SK-N-SH (cell line): ENCODE measurements around the gene RPL28. TPM values are rescaled to one million over a fixed set of nuclear protein-coding genes. Genes with fewer than 3 reads are reported as not detected.

Source experiments
- CTCF ChIA-PET: fragments of 300-600, 350-600 bp; formaldehyde crosslinking; extraction: SDS; loops from one replicate; lab custom pipeline; 2021; lab: Yijun Ruan, JAX
- POLR2A ChIA-PET: fragments of 350-600 bp; sonication (Branson Sonifier 250); formaldehyde crosslinking; extraction: SDS; loops from one replicate; lab custom pipeline; 2020; ENCODE audit warnings: antibody characterized with exemption, inconsistent platforms; lab: Yijun Ruan, JAX
- DNase-seq: peaks from one replicate; pipeline ENCODE4 v3.0.0; 2012
- H2AFZ ChIP-seq: fragments of 200-600 bp; sonication (generic); 2 replicates; pipeline ENCODE4 v1.8.1; 2016; ENCODE audit warnings: antibody characterized with exemption, mild to moderate bottlenecking, low read depth
- H3F3A ChIP-seq: fragments of 200-600 bp; sonication (generic); replicated peaks from 2 replicates; pipeline ENCODE3; 2016; ENCODE audit warnings: antibody characterized with exemption, mild to moderate bottlenecking; ENCODE audit not compliant: insufficient read depth
- H3K27ac ChIP-seq, 2 experiments: fragments of 200-500 bp in 1 of 2; fragments of 200-600 bp in 1 of 2; sonication (Bioruptor generic) in 1 of 2; sonication (generic), shearing (Covaris generic) in 1 of 2; 2 replicates each; pipeline versions ENCODE4 v1.5.1 to v1.6.1; 2014 to 2016; ENCODE audit warnings: low read depth in 2 of 2, inconsistent platforms in 1 of 2, low read length in 1 of 2, mild to moderate bottlenecking in 1 of 2, mixed read lengths in 1 of 2
- H3K27me3 ChIP-seq: fragments of 200-600 bp; sonication (generic), shearing (Covaris generic); 2 replicates; pipeline ENCODE4 v1.6.1; 2016; ENCODE audit warnings: mixed run types; ENCODE audit not compliant: insufficient read depth
- H3K36me3 ChIP-seq, 2 experiments: fragments of 200-500 bp in 1 of 2; fragments of 200-600 bp in 1 of 2; sonication (Bioruptor generic) in 1 of 2; sonication (generic) in 1 of 2; replicated peaks in 1 of 2; 2 replicates each; pipeline versions ENCODE3 to v1.5.1; 2014 to 2016; ENCODE audit warnings: low read length in 1 of 2, mild to moderate bottlenecking in 1 of 2; ENCODE audit not compliant: insufficient read depth in 2 of 2, control insufficient read depth in 1 of 2
- H3K4me1 ChIP-seq, 2 experiments: fragments of 200-500 bp in 1 of 2; fragments of 200-600 bp in 1 of 2; sonication (Bioruptor generic) in 1 of 2; sonication (generic), shearing (Covaris generic) in 1 of 2; 2 replicates each; pipeline versions ENCODE4 v1.5.1 to v1.6.1; 2014 to 2016; ENCODE audit warnings: low read depth in 1 of 2, low read length in 1 of 2, mixed run types in 1 of 2; ENCODE audit not compliant: insufficient read depth in 2 of 2, control insufficient read depth in 1 of 2
- H3K4me2 ChIP-seq: fragments of 200-600 bp; sonication (generic), shearing (Covaris generic); 2 replicates; pipeline ENCODE4 v1.6.1; 2017; ENCODE audit warnings: mixed run types
- H3K4me3 ChIP-seq, 2 experiments: fragments of 200-500 bp in 1 of 2; fragments of 200-600 bp in 1 of 2; sonication (Bioruptor generic) in 1 of 2; sonication (generic), shearing (Covaris generic) in 1 of 2; 2 replicates each; pipeline versions ENCODE4 v1.5.1 to v1.8.1; 2014 to 2016; ENCODE audit warnings: low read depth in 2 of 2, inconsistent platforms in 1 of 2, low read length in 1 of 2, mild to moderate bottlenecking in 1 of 2, mixed read lengths in 1 of 2, moderate library complexity in 1 of 2
- H3K79me2 ChIP-seq: fragments of 200-600 bp; sonication (generic); 2 replicates; pipeline ENCODE4 v1.8.1; 2017; ENCODE audit warnings: mild to moderate bottlenecking; ENCODE audit not compliant: insufficient read depth
- H3K9ac ChIP-seq: fragments of 200-600 bp; sonication (generic); 2 replicates; pipeline ENCODE4 v1.6.1; 2017; ENCODE audit warnings: mixed run types
- H3K9me2 ChIP-seq: fragments of 200-600 bp; sonication (generic); 2 replicates; pipeline ENCODE4 v1.6.1; 2017; ENCODE audit warnings: mixed run types
- H3K9me3 ChIP-seq: fragments of 200-600 bp; sonication (generic); 2 replicates; pipeline ENCODE4 v1.6.1; 2017; ENCODE audit warnings: mixed run types, mild to moderate bottlenecking, moderate library complexity
- H4K20me1 ChIP-seq: fragments of 200-600 bp; sonication (generic); 2 replicates; pipeline ENCODE4 v1.6.1; 2017; ENCODE audit warnings: mild to moderate bottlenecking, mixed run types; ENCODE audit not compliant: insufficient read depth
- CHD2 ChIP-seq: fragments of 150-350 bp; IDR thresholded peaks from 2 replicates; pipeline ENCODE4 v1.6.1; 2018; ENCODE audit warnings: low read length; ENCODE audit not compliant: partially characterized antibody
- EP300 ChIP-seq, 2 experiments: IDR thresholded peaks; 2 replicates each; pipeline versions ENCODE4 v1.4.0 to v1.6.1; 2012; ENCODE audit warnings: borderline replicate concordance in 1 of 2, low read depth in 1 of 2, low read length in 1 of 2
- FOXM1 ChIP-seq: IDR thresholded peaks from 2 replicates; pipeline ENCODE4 v1.4.0; 2012; ENCODE audit warnings: low read depth, mild to moderate bottlenecking
- MAX ChIP-seq: IDR thresholded peaks from 2 replicates; pipeline ENCODE4 v1.4.0; 2012; ENCODE audit warnings: low read depth
- MEF2A ChIP-seq: IDR thresholded peaks from 2 replicates; pipeline ENCODE4 v1.4.0; 2012; ENCODE audit warnings: low read depth, borderline replicate concordance
- NFIC ChIP-seq: IDR thresholded peaks from 2 replicates; pipeline ENCODE4 v1.4.0; 2012; ENCODE audit warnings: borderline replicate concordance
- NRF1 ChIP-seq: IDR thresholded peaks from 2 replicates; pipeline ENCODE4 v1.6.1; 2012; ENCODE audit warnings: low read depth, mild to moderate bottlenecking, low read length
- PBX3 ChIP-seq: IDR thresholded peaks from 2 replicates; pipeline ENCODE4; 2012
- POLR2AphosphoS5 ChIP-seq: IDR thresholded peaks from 2 replicates; pipeline ENCODE4 v1.6.1; 2012; ENCODE audit warnings: low read depth, low read length
- RFX5 ChIP-seq: IDR thresholded peaks from 2 replicates; pipeline ENCODE4 v1.6.1; 2012; ENCODE audit warnings: mild to moderate bottlenecking, improper control_type of control experiment, low read length
- SIN3A ChIP-seq: IDR thresholded peaks from 2 replicates; pipeline ENCODE4 v1.6.1; 2012; ENCODE audit warnings: low read depth, mild to moderate bottlenecking, low read length, moderate library complexity, borderline replicate concordance
- TAF1 ChIP-seq: IDR thresholded peaks from 2 replicates; pipeline ENCODE4 v1.6.1; 2012; ENCODE audit warnings: low read depth, mild to moderate bottlenecking, low read length, moderate library complexity, borderline replicate concordance
- WGBS: methylation state at CpG from one replicate; pipeline ENCODE4 v1.1.6; 2017; ENCODE audit warnings: low lambda C conversion rate; 5-methylcytosine and 5-hydroxymethylcytosine counted together
- polyA plus RNA-seq, 3 experiments: library from polyadenylated mRNA; depleted of rRNA; stranded (reverse); fragments of >200 nt; gene quantifications; 2 replicates each; pipeline ENCODE4 v1.2.3, GENCODE V29; 2012

RPL28 gene
- polyA plus RNA-seq, 1 of the 3 experiments (the other 2 are of a cell fraction) = 2,368 TPM

GRCh38 chr19:55402509-55402908, 16.8 kb downstream of the RPL28 start:
- no peak overlapping the region for H2AFZ ChIP-seq
- peaks cover 31 to 36% of the 10 kb centered on the region in 2 experiments for H3K36me3 ChIP-seq
- H3K4me3 ChIP-seq = no peak overlapping the region
- no peak overlapping the region for H3K4me2 ChIP-seq
- WGBS = 100% methylated on average over 1 of the region's 2 CpGs
- TF ChIP-seq POLR2AphosphoS5 (no peak), PBX3 (no peak), SIN3A (no peak), NRF1 (no peak)
- peaks cover 12 to 23% of the 10 kb centered on the region in 2 experiments; a peak in 3 of 4 replicates for H3K4me1 ChIP-seq
- ChIA-PET CTCF (interaction anchor here (0.7 to 1.2 kb wide), 3 partner anchors 10 to 101 kb away, joined by 3 to 4 read pairs (median 3); no protein-coding TSS in a partner anchor), POLR2A (interaction anchor here (1.0 kb wide), 1 partner anchor 9 kb away, joined by 4 read pairs; no protein-coding TSS in a partner anchor)
- peaks cover 57% of the 10 kb centered on the region for H3K79me2 ChIP-seq
- peaks cover 63% of the 10 kb centered on the region for H4K20me1 ChIP-seq
- peaks cover 45% of the 10 kb centered on the region for H3F3A ChIP-seq
- no peaks in the 10 kb centered on the region for H3K9me3 ChIP-seq
- H3K9me2 ChIP-seq = no peaks in the 10 kb centered on the region
- H3K27me3 ChIP-seq = no peaks in the 10 kb centered on the region
- no peak for DNase-seq
- H3K9ac ChIP-seq = no peak overlapping the region
- no peak overlapping the region for H3K27ac ChIP-seq

DNA sequence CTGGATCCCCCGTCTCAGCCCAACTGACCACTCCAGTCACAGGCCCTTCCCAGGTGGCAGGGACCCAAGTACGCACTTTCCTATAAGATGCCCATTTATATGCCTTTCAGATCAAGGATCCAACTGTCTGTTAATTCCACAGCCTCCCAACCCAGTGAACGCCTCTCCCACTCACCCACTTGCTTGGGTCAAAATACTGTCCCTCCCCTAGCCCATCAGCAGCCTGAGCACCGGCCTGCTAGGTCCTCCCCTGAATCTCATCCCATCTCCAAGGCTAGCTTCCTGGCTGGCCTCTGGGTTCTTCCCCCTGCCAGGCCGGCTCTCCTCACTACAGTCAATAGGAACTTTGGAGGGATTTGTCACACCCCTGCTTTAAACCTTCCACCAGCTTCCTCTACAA, 19.9 kb downstream of the RPL28 start:
- peaks cover 28 to 30% of the 10 kb centered on the region in 2 experiments for H3K36me3 ChIP-seq
- H2AFZ ChIP-seq = no peak overlapping the region
- TF ChIP-seq CHD2 (no peak), FOXM1 (no peak), MAX (no peak), TAF1 (no peak), MEF2A (no peak), NFIC (no peak), RFX5 (no peak), EP300 (IDR thresholded peaks at IDR 0.05; ENCODE audit: borderline replicate concordance in 1 of 2, low read depth in 1 of 2, low read length in 1 of 2) (no peak)
- no peaks in the 10 kb centered on the region for H3K9me3 ChIP-seq
- peaks cover 24% of the 10 kb centered on the region for H3F3A ChIP-seq
- no peaks in the 10 kb centered on the region for H3K9me2 ChIP-seq
- no peak overlapping the region for H3K27ac ChIP-seq
- H3K27me3 ChIP-seq = no peaks in the 10 kb centered on the region
- H3K79me2 ChIP-seq = peaks cover 57% of the 10 kb centered on the region
- no peak for DNase-seq
- peaks cover 56% of the 10 kb centered on the region for H4K20me1 ChIP-seq
- ChIA-PET POLR2A (interaction anchor here (1.1 kb wide), 1 partner anchor 39 kb away, joined by 3 read pairs; no protein-coding TSS in a partner anchor), CTCF (interaction anchor here (1.1 to 1.5 kb wide), 3 partner anchors 12 to 98 kb away, joined by 3 to 7 read pairs (median 3); no protein-coding TSS in a partner anchor)
- H3K4me3 ChIP-seq = peak overlapping the region; percentile 82 to 85
- H3K4me2 ChIP-seq = peak overlapping the region; percentile 94
- H3K4me1 ChIP-seq = peaks cover 12 to 29% of the 10 kb centered on the region in 2 experiments; a peak in 3 of 4 replicates
- whole genome bisulfite sequencing = 68% methylated on average over 5 of the region's 5 CpGs
- peak overlapping the region; percentile 99; the same call in 1 of the 2 replicates for H3K9ac ChIP-seq
